H1 (cell line): ENCODE data around the gene GJC2. TPM values are rescaled to one million over a fixed set of nuclear protein-coding genes. Genes with fewer than 3 reads are reported as not detected.

ENCODE experiments used
- CTCF ChIA-PET: fragments of 300-600 bp; sonication (Branson Sonifier 250); formaldehyde crosslinking; loops from one replicate; lab custom pipeline; 2021; ENCODE audit not compliant: partially characterized antibody; lab: Charles Lee
- POLR2A ChIA-PET: fragments of 300-600 bp; sonication (Branson Sonifier 250); formaldehyde crosslinking; loops from one replicate; lab custom pipeline; 2021; ENCODE audit warnings: inconsistent platforms; ENCODE audit not compliant: partially characterized antibody; lab: Charles Lee
- DNase-seq, 2 experiments: peaks; one replicate each; pipeline versions ENCODE4 v3.0.0 to v3.0.0-alpha.2; 2010 to 2022; ENCODE audit warnings: low spot score in 2 of 2, low read depth in 1 of 2, mixed read lengths in 1 of 2
- FAIRE-seq: peaks from 2 replicates; lab custom pipeline; 2011; peaks lifted over from hg19 to GRCh38; lab: Jason Lieb, UNC
- H2AFZ ChIP-seq: 2 replicates; pipeline ENCODE4 v1.8.1; 2012; ENCODE audit warnings: low read length, inconsistent platforms
- H2AK5ac ChIP-seq: 2 replicates; pipeline ENCODE4 v1.6.1; 2013; ENCODE audit warnings: low read depth, low read length
- H2BK120ac ChIP-seq: replicated peaks from 2 replicates; pipeline ENCODE3; 2013; ENCODE audit warnings: low read depth, low read length, inconsistent platforms
- H2BK12ac ChIP-seq: 2 replicates; pipeline ENCODE4 v1.6.1; 2013; ENCODE audit warnings: low read depth, low read length
- H2BK15ac ChIP-seq: 2 replicates; pipeline ENCODE4 v1.6.1; 2013; ENCODE audit warnings: low read length
- H2BK20ac ChIP-seq: 2 replicates; pipeline ENCODE4 v1.6.1; 2013; ENCODE audit warnings: low read length
- H2BK5ac ChIP-seq: 2 replicates; pipeline ENCODE4 v1.6.1; 2013; ENCODE audit warnings: low read depth, low read length
- H3K14ac ChIP-seq: 2 replicates; pipeline ENCODE4 v1.6.1; 2013; ENCODE audit warnings: inconsistent platforms; ENCODE audit not compliant: insufficient read length
- H3K18ac ChIP-seq: 2 replicates; pipeline ENCODE4 v1.6.1; 2013; ENCODE audit warnings: low read length; ENCODE audit errors: extremely low read depth
- H3K23ac ChIP-seq: 2 replicates; pipeline ENCODE4 v1.6.1; 2013; ENCODE audit warnings: inconsistent platforms; ENCODE audit not compliant: insufficient read length
- H3K23me2 ChIP-seq: 2 replicates; pipeline ENCODE4 v1.6.1; 2013; ENCODE audit warnings: low read depth, low read length
- H3K27ac ChIP-seq: 2 replicates; pipeline ENCODE4 v1.6.1; 2011; ENCODE audit warnings: low read depth, low read length, inconsistent platforms
- H3K27me3 ChIP-seq, 4 experiments: replicated peaks in 1 of 4; 1 replicate in 1 of 4; 2 replicates in 3 of 4; pipeline versions ENCODE4 v1.6.1 to v1.8.1; 2011 to 2013; ENCODE audit warnings: low read length in 3 of 4, mild to moderate bottlenecking in 3 of 4, inconsistent platforms in 2 of 4, mixed read lengths in 2 of 4, moderate library complexity in 1 of 4; ENCODE audit not compliant: control insufficient read depth in 3 of 4, insufficient read depth in 3 of 4; ENCODE audit errors: extremely low read depth in 1 of 4
- H3K36me3 ChIP-seq, 4 experiments: 2 replicates each; pipeline versions ENCODE4 v1.6.1 to v1.8.1; 2011 to 2013; ENCODE audit warnings: mild to moderate bottlenecking in 4 of 4, low read length in 3 of 4, moderate library complexity in 2 of 4, control low read depth in 1 of 4, inconsistent platforms in 1 of 4; ENCODE audit not compliant: insufficient read depth in 4 of 4, control insufficient read depth in 2 of 4
- H3K4ac ChIP-seq: replicated peaks from 2 replicates; pipeline ENCODE3; 2013; ENCODE audit warnings: low read length, low read depth, mixed read lengths, inconsistent platforms; ENCODE audit not compliant: insufficient read length
- H3K4me1 ChIP-seq, 4 experiments: replicated peaks in 1 of 4; 1 replicate in 1 of 4; 2 replicates in 3 of 4; pipeline versions ENCODE4 v1.6.1 to v1.8.1; 2011 to 2013; ENCODE audit warnings: low read length in 3 of 4, inconsistent platforms in 2 of 4, mixed read lengths in 1 of 4; ENCODE audit not compliant: insufficient read depth in 4 of 4, control insufficient read depth in 3 of 4
- H3K4me2 ChIP-seq, 2 experiments: 2 replicates each; pipeline versions ENCODE4 v1.6.1 to v1.8.1; 2011 to 2013; ENCODE audit warnings: low read depth in 2 of 2, low read length in 2 of 2, control low read depth in 1 of 2, inconsistent platforms in 1 of 2, mild to moderate bottlenecking in 1 of 2; ENCODE audit not compliant: insufficient read depth in 1 of 2
- H3K4me3 ChIP-seq, 4 experiments: fragments of 200-600, 300-600 bp in 1 of 4; sonication (generic), shearing (Covaris generic), sonication (Bioruptor Twin) in 1 of 4; 2 replicates each; pipeline versions ENCODE4 v1.5.1 to v1.8.1; 2011 to 2016; ENCODE audit warnings: low read length in 4 of 4, low read depth in 3 of 4, control low read depth in 2 of 4, inconsistent platforms in 2 of 4, mild to moderate bottlenecking in 2 of 4, mixed read lengths in 1 of 4, moderate library complexity in 1 of 4; ENCODE audit not compliant: insufficient read depth in 2 of 4; ENCODE audit errors: extremely low read depth in 1 of 4
- H3K56ac ChIP-seq: replicated peaks from 2 replicates; pipeline ENCODE3; 2013; ENCODE audit warnings: low read depth, mild to moderate bottlenecking, mixed read lengths, low read length, inconsistent platforms; ENCODE audit not compliant: insufficient read length
- H3K79me1 ChIP-seq: 2 replicates; pipeline ENCODE4 v1.6.1; 2013; ENCODE audit warnings: low read depth, low read length, control low read depth
- H3K79me2 ChIP-seq, 2 experiments: 2 replicates each; pipeline versions ENCODE4 v1.6.1 to v1.8.1; 2012 to 2013; ENCODE audit warnings: low read length in 2 of 2, mild to moderate bottlenecking in 2 of 2, inconsistent platforms in 1 of 2; ENCODE audit not compliant: insufficient read depth in 2 of 2, control insufficient read depth in 1 of 2
- H3K9ac ChIP-seq, 4 experiments: replicated peaks in 1 of 4; 1 replicate in 1 of 4; 2 replicates in 3 of 4; pipeline versions ENCODE4 v1.6.1 to v1.8.1; 2011 to 2013; ENCODE audit warnings: low read depth in 3 of 4, low read length in 3 of 4, control low read depth in 2 of 4, mild to moderate bottlenecking in 2 of 4, moderate library complexity in 2 of 4, inconsistent platforms in 1 of 4; ENCODE audit errors: extremely low read depth in 1 of 4
- H3K9me3 ChIP-seq, 2 experiments: 2 replicates each; pipeline versions ENCODE4 v1.6.1 to v1.8.1; 2012 to 2013; ENCODE audit warnings: mild to moderate bottlenecking in 2 of 2, moderate library complexity in 2 of 2, control low read depth in 1 of 2, inconsistent platforms in 1 of 2, low read depth in 1 of 2, low read length in 1 of 2, mixed read lengths in 1 of 2; ENCODE audit not compliant: insufficient read depth in 2 of 2
- H4K20me1 ChIP-seq, 2 experiments: replicated peaks in 1 of 2; 2 replicates each; pipeline versions ENCODE3 to v1.8.1; 2011 to 2013; ENCODE audit warnings: inconsistent platforms in 2 of 2, low read length in 2 of 2, mild to moderate bottlenecking in 1 of 2; ENCODE audit not compliant: insufficient read depth in 2 of 2, control insufficient read depth in 1 of 2
- H4K5ac ChIP-seq: 2 replicates; pipeline ENCODE4 v1.6.1; 2013; ENCODE audit warnings: low read length, low read depth, mixed read lengths, inconsistent platforms; ENCODE audit not compliant: insufficient read length
- H4K8ac ChIP-seq: 2 replicates; pipeline ENCODE4 v1.8.0; 2013; ENCODE audit warnings: mild to moderate bottlenecking, moderate library complexity, low read length, inconsistent platforms; ENCODE audit not compliant: insufficient read depth; ENCODE audit errors: extremely low read depth
- H4K91ac ChIP-seq: replicated peaks from 2 replicates; pipeline ENCODE3; 2013; ENCODE audit warnings: low read length, mixed read lengths, inconsistent platforms; ENCODE audit not compliant: insufficient read length
- BACH1 ChIP-seq: IDR thresholded peaks from 2 replicates; pipeline ENCODE4 v1.6.1; 2012; ENCODE audit warnings: low read length, improper control_type of control experiment
- CHD2 ChIP-seq: IDR thresholded peaks from 2 replicates; pipeline ENCODE4 v1.6.1; 2012; ENCODE audit warnings: low read length, improper control_type of control experiment
- CTCF ChIP-seq, 3 experiments: IDR thresholded peaks; 1 replicate in 2 of 3; 2 replicates in 1 of 3; pipeline versions ENCODE4 v1.5.1 to v1.6.1; 2011; ENCODE audit warnings: low read length in 3 of 3, mild to moderate bottlenecking in 3 of 3, inconsistent platforms in 2 of 3, low read depth in 1 of 3, moderate library complexity in 1 of 3; ENCODE audit not compliant: insufficient read depth in 1 of 3; ENCODE audit errors: control extremely low read depth in 1 of 3
- KDM1A ChIP-seq: fragments of 200-600, 300-600 bp; sonication (generic); IDR thresholded peaks from 2 replicates; pipeline ENCODE4 v1.7.1; 2016; ENCODE audit warnings: mild to moderate bottlenecking, low read length, borderline replicate concordance
- KDM4A ChIP-seq: IDR thresholded peaks from one replicate; pipeline ENCODE4 v1.7.1; 2012; ENCODE audit warnings: low read depth, mild to moderate bottlenecking, moderate library complexity, low read length, inconsistent platforms; ENCODE audit not compliant: severe bottlenecking
- KDM5A ChIP-seq: fragments of 200-600 bp; IDR thresholded peaks from 2 replicates; pipeline ENCODE4 v1.7.1; 2012; ENCODE audit warnings: mild to moderate bottlenecking, low read length, inconsistent platforms, mixed read lengths
- PHF8 ChIP-seq: fragments of 200-600 bp; sonication (generic); conservative IDR thresholded peaks from 2 replicates; pipeline ENCODE4 v1.7.1; 2012; ENCODE audit warnings: low read depth, mild to moderate bottlenecking, inconsistent platforms, low read length, moderate library complexity
- SIRT6 ChIP-seq: IDR thresholded peaks from one replicate; pipeline ENCODE4 v1.7.1; 2012; ENCODE audit warnings: low read length, inconsistent platforms
- SRF ChIP-seq: IDR thresholded peaks from 2 replicates; pipeline ENCODE4 v1.6.1; 2011; ENCODE audit warnings: mild to moderate bottlenecking, low read depth, low read length, moderate library complexity
- TEAD4 ChIP-seq: IDR thresholded peaks from 2 replicates; pipeline ENCODE4 v1.6.1; 2012; ENCODE audit warnings: low read depth, low read length, inconsistent platforms, mixed read lengths
- WGBS, 2 experiments: shearing (Covaris generic) in 1 of 2; methylation state at CpG; one replicate each; pipeline versions ENCODE4 v1.1.6 to v1.1.7; 2013 to 2015; ENCODE audit warnings: low lambda C conversion rate in 2 of 2, mixed read lengths in 2 of 2, inconsistent platforms in 1 of 2, low coverage in 1 of 2, missing lambda C conversion rate in 1 of 2; ENCODE audit not compliant: insufficient replicate concordance in 2 of 2, insufficient coverage in 1 of 2, insufficient read length in 1 of 2; ENCODE audit errors: extremely low coverage in 1 of 2, missing lambda C conversion rate in 1 of 2; 5-methylcytosine and 5-hydroxymethylcytosine counted together
- polyA plus RNA-seq, 7 experiments: library from polyadenylated mRNA; depleted of rRNA in 3 of 7; stranded (reverse) in 5 of 7; unstranded in 2 of 7; fragments of >200 nt in 5 of 7; fragments of 200-250 nt in 2 of 7; gene quantifications; 1 replicate in 5 of 7; 2 replicates in 1 of 7; 4 replicates in 1 of 7; pipeline versions ENCODE4 v1.2.1 to v1.2.3, GENCODE V29; 2011 to 2013; ENCODE audit warnings: missing spikeins in 2 of 7, mixed read lengths in 2 of 7
- total RNA-seq: library from RNA; stranded (reverse); fragmentation: NEBNext Ultra II Directional; extraction: Animal tissue kit (Norgen Biotek cat#: 25700); gene quantifications from 2 replicates; pipeline ENCODE4 v1.2.1, GENCODE V29; 2021

The GJC2 gene
- total and polyA plus RNA-seq, 2 of the 8 experiments (the other 6 are each of a cell fraction or from before 2014, with no cell fraction given) = 0.17 to 0.54 TPM

DNA sequence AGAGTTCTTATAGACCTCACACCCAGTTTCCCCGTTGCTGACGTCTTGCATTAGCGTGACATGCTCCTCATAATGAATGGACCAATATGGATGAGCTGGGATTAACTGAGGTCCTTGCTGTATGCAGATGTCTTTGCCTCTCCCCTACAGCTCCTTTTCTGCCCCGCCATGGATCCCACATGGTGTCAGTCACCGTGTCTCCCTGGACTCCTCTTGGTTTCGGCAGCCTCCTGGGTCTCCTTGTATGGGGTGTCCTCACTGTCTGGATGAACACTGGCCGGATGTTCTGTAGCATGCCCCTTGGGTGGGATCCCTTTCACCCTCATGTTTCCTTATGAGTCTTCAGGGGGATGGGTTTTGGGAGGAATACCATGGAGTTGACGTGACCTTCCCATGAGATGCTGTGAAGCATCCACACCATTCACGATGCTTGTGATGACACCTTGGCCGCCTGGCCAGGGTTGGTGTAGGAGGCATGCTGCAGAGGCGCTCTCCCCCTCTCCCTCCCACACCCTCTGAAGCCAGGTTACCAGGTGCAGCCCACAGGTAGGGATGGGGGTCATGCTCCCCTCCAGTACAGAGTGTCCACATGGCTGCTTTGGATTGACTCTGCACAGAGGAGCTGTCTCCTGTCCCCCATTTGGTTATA, 4.4 kb downstream of the GJC2 start:
- Histone ChIP-seq H2BK120ac (no peak overlapping the region), H3K27me3 (peaks cover 0 to 5% (median 0%) of the 10 kb centered on the region in 4 experiments; a peak in 4 of 7 replicates), H3K4ac (no peak overlapping the region), H3K9ac (no peak overlapping the region), H3K4me2 (no peak overlapping the region), H3K79me2 (no peaks in the 10 kb centered on the region), H4K20me1 (peaks cover 1 to 4% of the 10 kb centered on the region in 2 experiments), H2AK5ac (peak overlapping the region; percentile 90; the same call in 1 of the 2 replicates), H2BK20ac (no peak overlapping the region), H3K14ac (no peak overlapping the region), H3K9me3 (no peaks in the 10 kb centered on the region), H2BK5ac (no peak overlapping the region), H2BK15ac (no peak overlapping the region), H2BK12ac (no peak overlapping the region), H3K23ac (no peak overlapping the region), H3K79me1 (peaks cover 2% of the 10 kb centered on the region; the same call in 1 of the 2 replicates), H3K4me1 (peaks cover 0 to 10% (median 3%) of the 10 kb centered on the region in 4 experiments; a peak in 1 of 7 replicates), H2AFZ (no peak overlapping the region), H4K8ac (no peak overlapping the region), H3K18ac (no peak overlapping the region), H4K91ac (no peak overlapping the region), H3K27ac (no peak overlapping the region), H3K56ac (no peak overlapping the region), H3K4me3 (no peak overlapping the region), H3K36me3 (no peaks in the 10 kb centered on the region), H4K5ac (no peak overlapping the region), H3K23me2 (no peaks in the 10 kb centered on the region; the same call in 1 of the 2 replicates)
- FAIRE-seq (no peak), DNase-seq (no peak)
- CTCF ChIA-PET = interaction anchor here (1.2 to 1.6 kb wide), 4 partner anchors 11 to 14 kb away, joined by 3 to 7 read pairs (median 3); partner anchors contain the start of gene IBA57
- POLR2A ChIA-PET = interaction anchor here (5.5 kb wide), 1 partner anchor 10 kb away, joined by 44 read pairs; the partner anchor contains the start of gene IBA57
- WGBS, 2 experiments = 83% methylated on average over 11 of the region's 11 CpGs; no CpG with 5 or more reads in 1 of the 2 experiments
- TF ChIP-seq KDM5A (no peak), PHF8 (no peak), TEAD4 (no peak), KDM1A (no peak), SIRT6 (no peak), CTCF (IDR thresholded peaks at IDR 0.05; ENCODE audit: control extremely low read depth in 1 of 3, insufficient read depth in 1 of 3, low read depth in 1 of 3, low read length in 3 of 3) (no peak), KDM4A (no peak), BACH1 (no peak), SRF (no peak), CHD2 (no peak)
